ENCODE results near the gene GDA. TPM values are rescaled to one million over a fixed set of nuclear protein-coding genes. Genes with fewer than 3 reads are reported as not detected.
"Not testable (repeated sequence)": the region's sequence is repeated elsewhere in the genome, so short reads cannot be mapped to it uniquely, and the experiment has no call there.

Gene GDA
- total RNA-seq, 4 donors from 2014 or later: 0.76 to 2.4 TPM; not detected in 2

- H3K4me3 ChIP-seq: no peak overlapping the region
- H3K9me3 ChIP-seq: no peaks in the 10 kb centered on the region
- DNase-seq: no peak
- intact Hi-C loops (cut with DNase I): no loop called here
- no peaks in the 10 kb centered on the region for H3K27me3 ChIP-seq
- no peak overlapping the region for H3K27ac ChIP-seq
- WGBS, 2 donors: 75 to 77% methylated on average over 1 of the region's 1 CpG
- no peaks in the 10 kb centered on the region for H3K36me3 ChIP-seq
- H3K4me1 ChIP-seq: peaks cover 3 to 10% (median 3%) of the 10 kb centered on the region in 3 donors
- no peak for TF ChIP-seq POLR2A (IDR thresholded peaks at IDR 0.05)
- TF ChIP-seq CTCF (IDR thresholded peaks at IDR 0.05): no peak
These were observed 127.2 kb downstream of the GDA start for GRCh38 chr9:72276429-72276828.

- H3K9me3 ChIP-seq: no peaks in the 10 kb centered on the region
- no peak overlapping the region for H3K4me3 ChIP-seq
- no peak for DNase-seq
- no peaks in the 10 kb centered on the region for H3K36me3 ChIP-seq
- peaks cover 3 to 10% (median 3%) of the 10 kb centered on the region in 3 donors for H3K4me1 ChIP-seq
- WGBS, 2 donors: 79 to 82% methylated on average over 2 of the region's 2 CpGs
- no peak overlapping the region for H3K27ac ChIP-seq
- no peak for TF ChIP-seq CTCF (IDR thresholded peaks at IDR 0.05)
- TF ChIP-seq POLR2A (IDR thresholded peaks at IDR 0.05): no peak
- intact Hi-C loops (cut with DNase I): no loop called here
- no peaks in the 10 kb centered on the region for H3K27me3 ChIP-seq
These were observed 129.7 kb downstream of the GDA start for GRCh38 chr9:72278959-72279358.

- intact Hi-C loops (cut with DNase I): loop anchor here (5.0 to 10.0 kb wide), 2 partner anchors 536 to 804 kb away; no protein-coding TSS in a partner anchor
- TF ChIP-seq CTCF (IDR thresholded peaks at IDR 0.05) (peak; percentile 67 to 93 (median 88)), POLR2A (IDR thresholded peaks at IDR 0.05) (no peak)
- Histone ChIP-seq H3K4me1 (no peaks in the 10 kb centered on the region), H3K4me3 (no peak overlapping the region), H3K27me3 (no peaks in the 10 kb centered on the region), H3K27ac (no peak overlapping the region), H3K36me3 (no peaks in the 10 kb centered on the region), H3K9me3 (no peaks in the 10 kb centered on the region)
- no peak for DNase-seq
- 13 to 27% methylated on average over 8 to 11 of the region's 11 CpGs for WGBS, 2 donors
These were observed 131.8 kb downstream of the GDA start for GRCh38 chr9:72280913-72281500.

GRCh38 chr9:72289401-72289800 is 140.2 kb downstream of the GDA start:
- H3K27me3 ChIP-seq: no peaks in the 10 kb centered on the region
- 84 to 90% methylated on average over 2 of the region's 2 CpGs for WGBS, 2 donors
- intact Hi-C loops (cut with DNase I): loop anchor here (10.0 kb wide), 1 partner anchor 795 kb away; no protein-coding TSS in a partner anchor
- no peak overlapping the region for H3K27ac ChIP-seq
- DNase-seq: no peak
- no peaks in the 10 kb centered on the region for H3K9me3 ChIP-seq
- TF ChIP-seq CTCF (IDR thresholded peaks at IDR 0.05): no peak
- TF ChIP-seq POLR2A (IDR thresholded peaks at IDR 0.05): no peak
- H3K36me3 ChIP-seq: no peaks in the 10 kb centered on the region
- H3K4me3 ChIP-seq: no peak overlapping the region
- H3K4me1 ChIP-seq: peaks cover 0 to 10% (median 7%) of the 10 kb centered on the region in 3 donors

- intact Hi-C loops (cut with DNase I): loop anchor here (5.0 kb wide), 2 partner anchors 302 to 532 kb away; no protein-coding TSS in a partner anchor
- peaks cover 0 to 10% (median 7%) of the 10 kb centered on the region in 3 donors for H3K4me1 ChIP-seq
- 83 to 88% methylated on average over 1 to 2 of the region's 2 CpGs for WGBS, 2 donors
- H3K9me3 ChIP-seq: no peaks in the 10 kb centered on the region
- no peak overlapping the region for H3K27ac ChIP-seq
- TF ChIP-seq POLR2A (IDR thresholded peaks at IDR 0.05) (no peak), CTCF (IDR thresholded peaks at IDR 0.05) (no peak)
- no peak for DNase-seq
- H3K27me3 ChIP-seq: no peaks in the 10 kb centered on the region
- H3K36me3 ChIP-seq: no peaks in the 10 kb centered on the region
- no peak overlapping the region for H3K4me3 ChIP-seq
These were observed 141.1 kb downstream of the GDA start for GRCh38 chr9:72290311-72290710.

- DNase-seq, H3K9me3 ChIP-seq, H3K27me3 ChIP-seq, H3K4me3 ChIP-seq, H3K27ac ChIP-seq, H3K36me3 ChIP-seq: not testable (repeated sequence)
- WGBS, 2 donors: 63 to 65% methylated on average over 5 of the region's 5 CpGs
- peaks cover 0 to 10% (median 7%) of the 10 kb centered on the region in 3 donors for H3K4me1 ChIP-seq
- intact Hi-C loops (cut with DNase I): loop anchor here (5.0 kb wide), 2 partner anchors 301 to 531 kb away; no protein-coding TSS in a partner anchor
These were observed 142.3 kb downstream of the GDA start for GRCh38 chr9:72291576-72291975.

Data from esophagus squamous epithelium (tissue), 5 donors.